ENCODE measurements around the gene RNF14. TPM values are rescaled to one million over a fixed set of nuclear protein-coding genes. Genes with fewer than 3 reads are reported as not detected.

Gene RNF14
- total and polyA plus RNA-seq, 9 of the 15 experiments (the other 6 are each of a cell fraction or from before 2014, with no cell fraction given): 36.3 to 140 (median 75.1) TPM

DNA sequence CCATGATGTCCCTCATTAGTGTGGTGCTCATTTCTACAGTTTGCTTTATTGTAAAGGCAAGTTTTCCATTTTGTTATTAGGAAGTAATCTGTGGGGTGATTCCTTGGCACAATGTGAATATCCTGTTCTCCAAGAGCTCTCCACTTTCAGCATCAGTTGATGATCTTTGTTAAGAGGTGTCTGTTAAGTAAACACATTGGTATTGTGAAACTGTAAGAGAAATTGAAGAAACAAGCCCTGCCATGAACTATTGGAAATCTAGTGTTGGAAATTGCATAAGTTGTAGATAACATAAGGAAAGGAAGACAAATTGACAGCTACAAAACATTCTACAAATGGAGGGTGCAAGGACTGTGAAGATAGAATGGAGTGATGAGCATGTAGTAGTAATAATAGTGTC lies 17.2 kb downstream of the RNF14 start:
- H3K4me1 ChIP-seq (replicated peaks in 1 of 2; ENCODE audit: control insufficient read depth in 2 of 2, insufficient read depth in 2 of 2, low read length in 2 of 2): no peaks in the 10 kb centered on the region
- no peaks in the 10 kb centered on the region for H3K9me3 ChIP-seq (replicated peaks; ENCODE audit: control insufficient read depth, insufficient read depth, low read depth, low read length)
- peaks cover 79% of the 10 kb centered on the region for H3K36me3 ChIP-seq (ENCODE audit: control insufficient read depth, insufficient read depth, low read length)
- no TSS peak for BruUV-seq (replicated peaks)
- no peaks in the 10 kb centered on the region for H3K79me2 ChIP-seq (ENCODE audit: control insufficient read depth, insufficient read depth, low read length)
- H2AFZ ChIP-seq (ENCODE audit: low read depth, low read length): no peak overlapping the region
- no peaks in the 10 kb centered on the region for H3K9me1 ChIP-seq (ENCODE audit: control insufficient read depth, insufficient read depth, low read length)
- no peak overlapping the region for H3K9ac ChIP-seq (ENCODE audit: insufficient read depth in 1 of 2, low read depth in 2 of 2, low read length in 2 of 2)
- ChIA-PET CTCF (ENCODE audit: low intra/inter-chr PET ratio) (no interaction called here), POLR2A (interaction anchor here (0.6 to 2.9 kb wide), 6 partner anchors 9 to 349 kb away, joined by 3 to 15 read pairs (median 3); partner anchors contain the start of genes RNF14 and SPRY4)
- in situ Hi-C loops (cut with MboI) (no loop called here), intact Hi-C loops (cut with micrococcal nuclease) (no loop called here)
- no peak overlapping the region for H3K4me3 ChIP-seq
- TF ChIP-seq HMG20B (CRISPR knock-in tag; IDR thresholded peaks at IDR 0.05) (no peak), ATF1 (CRISPR knock-in tag; IDR thresholded peaks at IDR 0.05) (no peak), ATF1 (tag; IDR thresholded peaks at IDR 0.05) (no peak)
- H3K4me2 ChIP-seq (ENCODE audit: insufficient read depth, low read length): no peak overlapping the region
- ATAC-seq (no peak), FAIRE-seq (peak; percentile 51), DNase-seq (ENCODE audit: extremely low read depth in 1 of 4, low spot score in 3 of 4) (no peak)
- H3K27ac ChIP-seq (ENCODE audit: extremely low read depth, low read depth, low read length): no peak overlapping the region
- no peaks in the 10 kb centered on the region for H3K27me3 ChIP-seq (ENCODE audit: control insufficient read depth in 2 of 2, insufficient read depth in 2 of 2, low read length in 2 of 2)
- H4K20me1 ChIP-seq (replicated peaks; ENCODE audit: control insufficient read depth, insufficient read depth, low read length): no peaks in the 10 kb centered on the region

DNA sequence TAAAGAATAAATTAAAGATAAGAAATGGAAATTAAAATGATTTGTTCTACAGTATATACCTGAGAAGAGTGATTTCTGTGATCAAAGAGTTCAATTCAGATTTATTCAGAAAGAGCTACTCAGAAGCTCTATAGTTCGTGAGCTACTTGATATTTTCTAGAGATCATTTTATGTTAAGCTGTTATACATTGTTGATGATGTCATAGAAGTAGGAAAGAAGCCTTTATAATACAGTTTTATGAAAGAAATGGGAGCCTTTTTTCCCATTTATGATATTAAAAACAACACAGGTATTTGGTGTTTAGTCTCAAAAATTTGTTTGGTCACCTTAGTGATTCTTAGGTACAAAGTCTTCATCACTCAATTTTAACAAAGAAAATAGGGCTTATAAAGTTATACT lies 20.8 kb downstream of the RNF14 start:
- 0% methylated on average over 1 of the region's 1 CpG for WGBS (ENCODE audit: insufficient coverage, low coverage, missing lambda C conversion rate)
- Histone ChIP-seq H3K4me2 (ENCODE audit: insufficient read depth, low read length) (no peak overlapping the region), H2AFZ (ENCODE audit: low read depth, low read length) (no peak overlapping the region), H3K4me3 (no peak overlapping the region), H3K4me1 (replicated peaks in 1 of 2; ENCODE audit: control insufficient read depth in 2 of 2, insufficient read depth in 2 of 2, low read length in 2 of 2) (no peaks in the 10 kb centered on the region), H3K27ac (ENCODE audit: extremely low read depth, low read depth, low read length) (no peak overlapping the region), H3K9me1 (ENCODE audit: control insufficient read depth, insufficient read depth, low read length) (no peaks in the 10 kb centered on the region), H3K9ac (ENCODE audit: insufficient read depth in 1 of 2, low read depth in 2 of 2, low read length in 2 of 2) (no peak overlapping the region), H4K20me1 (replicated peaks; ENCODE audit: control insufficient read depth, insufficient read depth, low read length) (no peaks in the 10 kb centered on the region), H3K27me3 (ENCODE audit: control insufficient read depth in 2 of 2, insufficient read depth in 2 of 2, low read length in 2 of 2) (no peaks in the 10 kb centered on the region), H3K9me3 (replicated peaks; ENCODE audit: control insufficient read depth, insufficient read depth, low read depth, low read length) (no peaks in the 10 kb centered on the region), H3K36me3 (ENCODE audit: control insufficient read depth, insufficient read depth, low read length) (peaks cover 75% of the 10 kb centered on the region), H3K79me2 (ENCODE audit: control insufficient read depth, insufficient read depth, low read length) (no peaks in the 10 kb centered on the region)
- no peak for DNase-seq (ENCODE audit: extremely low read depth in 1 of 4, low spot score in 3 of 4)
- CTCF ChIA-PET (ENCODE audit: low intra/inter-chr PET ratio): no interaction called here
- no peak for ATAC-seq
- TF ChIP-seq XRCC3 (IDR thresholded peaks at IDR 0.05): no peak
- TF ChIP-seq, protein P1, sequence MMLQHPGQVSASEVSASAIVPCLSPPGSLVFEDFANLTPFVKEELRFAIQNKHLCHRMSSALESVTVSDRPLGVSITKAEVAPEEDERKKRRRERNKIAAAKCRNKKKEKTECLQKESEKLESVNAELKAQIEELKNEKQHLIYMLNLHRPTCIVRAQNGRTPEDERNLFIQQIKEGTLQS (IDR thresholded peaks at IDR 0.05): peak; percentile 33; the same call in 1 of the 2 replicates
- TF ChIP-seq, protein P1 (CRISPR knock-in tag; conservative IDR thresholded peaks at IDR 0.05): no peak
- POLR2A ChIA-PET: interaction anchor here (0.7 to 3.5 kb wide), 6 partner anchors 9 to 417 kb away, joined by 3 to 16 read pairs (median 4); no protein-coding TSS in a partner anchor
- no peak for FAIRE-seq
- no TSS peak for BruUV-seq (replicated peaks)
- in situ Hi-C loops (cut with MboI): no loop called here
- intact Hi-C loops (cut with micrococcal nuclease): no loop called here

Data from K562 (cell line).